H9 (cell line): ENCODE measurements around the gene MYCBP2. TPM values are rescaled to one million over a fixed set of nuclear protein-coding genes. Genes with fewer than 3 reads are reported as not detected.

Source experiments
- DNase-seq: peaks from one replicate; pipeline ENCODE4 v3.0.0-alpha.2; 2017
- H2AFZ ChIP-seq: one replicate; pipeline ENCODE4 v1.6.1; 2013; ENCODE audit warnings: mild to moderate bottlenecking, low read length, control low read depth, moderate library complexity
- H2AK5ac ChIP-seq: 2 replicates; pipeline ENCODE4 v1.6.1; 2013; ENCODE audit warnings: low read length, control low read depth, mixed read lengths; ENCODE audit not compliant: insufficient read length
- H2BK120ac ChIP-seq: one replicate; pipeline ENCODE4 v1.6.1; 2013; ENCODE audit warnings: low read depth, mild to moderate bottlenecking, low read length, control low read depth, inconsistent platforms; ENCODE audit not compliant: poor library complexity, severe bottlenecking
- H2BK12ac ChIP-seq: 2 replicates; pipeline ENCODE4 v1.6.1; 2013; ENCODE audit warnings: low read length, control low read depth, mixed read lengths, low read depth; ENCODE audit not compliant: insufficient read length
- H2BK15ac ChIP-seq: 2 replicates; pipeline ENCODE4 v1.6.1; 2013; ENCODE audit warnings: low read depth, low read length, control low read depth
- H2BK20ac ChIP-seq: one replicate; pipeline ENCODE4 v1.6.1; 2013; ENCODE audit warnings: low read depth, mild to moderate bottlenecking, low read length, control low read depth, inconsistent platforms; ENCODE audit not compliant: poor library complexity, severe bottlenecking
- H2BK5ac ChIP-seq: 2 replicates; pipeline ENCODE4 v1.6.1; 2013; ENCODE audit warnings: low read length, control low read depth, mixed read lengths; ENCODE audit not compliant: insufficient read length
- H3K14ac ChIP-seq: 2 replicates; pipeline ENCODE4 v1.6.1; 2013; ENCODE audit warnings: low read length, control low read depth; ENCODE audit not compliant: insufficient read depth
- H3K18ac ChIP-seq: 2 replicates; pipeline ENCODE4 v1.6.1; 2013; ENCODE audit warnings: low read depth, mild to moderate bottlenecking, mixed read lengths, low read length, control low read depth; ENCODE audit not compliant: insufficient read length
- H3K23ac ChIP-seq: 2 replicates; pipeline ENCODE4 v1.6.1; 2013; ENCODE audit warnings: low read length, control low read depth, mixed read lengths, low read depth; ENCODE audit not compliant: insufficient read length
- H3K23me2 ChIP-seq: 2 replicates; pipeline ENCODE4 v1.6.1; 2013; ENCODE audit warnings: low read depth, mild to moderate bottlenecking, mixed read lengths, low read length, control low read depth; ENCODE audit not compliant: insufficient read length, poor library complexity, severe bottlenecking
- H3K27ac ChIP-seq: 2 replicates; pipeline ENCODE4 v1.5.1; 2013; ENCODE audit warnings: low read length, control low read depth, mixed read lengths, low read depth; ENCODE audit not compliant: insufficient read length
- H3K27me3 ChIP-seq: 2 replicates; pipeline ENCODE4 v1.6.1; 2013; ENCODE audit warnings: low read length, control low read depth, inconsistent platforms; ENCODE audit not compliant: insufficient read depth
- H3K4ac ChIP-seq: 2 replicates; pipeline ENCODE4 v1.6.1; 2013; ENCODE audit warnings: low read depth, mild to moderate bottlenecking, control low read depth, inconsistent platforms, low read length, moderate library complexity
- H3K4me1 ChIP-seq: 2 replicates; pipeline ENCODE4 v1.6.1; 2013; ENCODE audit warnings: low read length, control low read depth, inconsistent platforms; ENCODE audit not compliant: insufficient read depth
- H3K4me2 ChIP-seq: 2 replicates; pipeline ENCODE4 v1.6.1; 2013; ENCODE audit warnings: low read length, control low read depth, mixed read lengths; ENCODE audit not compliant: insufficient read length, insufficient read depth
- H3K56ac ChIP-seq: 2 replicates; pipeline ENCODE4 v1.6.1; 2013; ENCODE audit warnings: low read depth, mild to moderate bottlenecking, mixed read lengths, low read length, control low read depth; ENCODE audit not compliant: insufficient read length
- H3K79me1 ChIP-seq: 2 replicates; pipeline ENCODE4 v1.6.1; 2013; ENCODE audit warnings: low read depth, mild to moderate bottlenecking, moderate library complexity, low read length, control low read depth, inconsistent platforms; ENCODE audit not compliant: insufficient read depth, poor library complexity, severe bottlenecking
- H3K79me2 ChIP-seq: 2 replicates; pipeline ENCODE4 v1.6.1; 2013; ENCODE audit warnings: low read length, control low read depth, inconsistent platforms; ENCODE audit not compliant: insufficient read depth
- H3K9ac ChIP-seq: 2 replicates; pipeline ENCODE4 v1.6.1; 2013; ENCODE audit warnings: low read length, control low read depth, mixed read lengths; ENCODE audit not compliant: insufficient read length; ENCODE audit errors: extremely low read depth
- H3K9me3 ChIP-seq: one replicate; pipeline ENCODE4 v1.6.1; 2013; ENCODE audit warnings: low read depth, low read length, inconsistent platforms; ENCODE audit not compliant: control insufficient read depth
- H3T11ph ChIP-seq: one replicate; pipeline ENCODE4 v1.6.1; 2013; ENCODE audit warnings: mild to moderate bottlenecking, low read length, control low read depth, inconsistent platforms
- H4K20me1 ChIP-seq: one replicate; pipeline ENCODE4 v1.6.1; 2013; ENCODE audit not compliant: control insufficient read depth, insufficient read length, insufficient read depth
- H4K5ac ChIP-seq: 2 replicates; pipeline ENCODE4 v1.6.1; 2013; ENCODE audit warnings: low read depth, mild to moderate bottlenecking, mixed read lengths, low read length, control low read depth; ENCODE audit not compliant: insufficient read length
- H4K8ac ChIP-seq: replicated peaks from 2 replicates; pipeline ENCODE4 v1.6.1; 2013; ENCODE audit warnings: low read length, control low read depth, mixed read lengths, low read depth; ENCODE audit not compliant: insufficient read length
- H4K91ac ChIP-seq: 2 replicates; pipeline ENCODE4 v1.6.1; 2013; ENCODE audit warnings: low read depth, mild to moderate bottlenecking, moderate library complexity, mixed read lengths, low read length, control low read depth; ENCODE audit not compliant: insufficient read length
- H3K27ac Mint-ChIP-seq, 3 experiments: 2 replicates in 2 of 3; 3 replicates in 1 of 3; pipeline ENCODE4 v1.8.0; 2020 to 2021; ENCODE audit warnings: mixed read lengths in 3 of 3, mild to moderate bottlenecking in 1 of 3, moderate library complexity in 1 of 3
- H3K27me3 Mint-ChIP-seq: 2 replicates; pipeline ENCODE4 v1.8.0; 2021; ENCODE audit warnings: low read depth, mild to moderate bottlenecking, moderate library complexity, mixed read lengths
- H3K36me3 Mint-ChIP-seq, 3 experiments: 2 replicates in 2 of 3; 3 replicates in 1 of 3; pipeline ENCODE4 v1.8.0; 2020 to 2021; ENCODE audit warnings: low read depth in 3 of 3, mixed read lengths in 3 of 3; ENCODE audit not compliant: insufficient read depth in 1 of 3
- H3K4me1 Mint-ChIP-seq, 2 experiments: 2 replicates each; pipeline ENCODE4 v1.8.0; 2020; ENCODE audit warnings: mixed read lengths in 2 of 2
- H3K4me3 Mint-ChIP-seq, 2 experiments: 2 replicates in 1 of 2; 3 replicates in 1 of 2; pipeline ENCODE4 v1.8.0; 2020 to 2021; ENCODE audit warnings: mild to moderate bottlenecking in 2 of 2, mixed read lengths in 2 of 2, moderate library complexity in 1 of 2
- H3K9me3 Mint-ChIP-seq, 2 experiments: 2 replicates in 1 of 2; 3 replicates in 1 of 2; pipeline ENCODE4 v1.8.0; 2020; ENCODE audit warnings: mild to moderate bottlenecking in 2 of 2, mixed read lengths in 2 of 2, moderate library complexity in 1 of 2
- WGBS: extraction: QIAGEN DNeasy Blood & Tissue Kit; methylation state at CpG from one replicate; pipeline ENCODE4 v1.1.7; 2013; ENCODE audit warnings: missing lambda C conversion rate, low lambda C conversion rate, mixed read lengths; ENCODE audit not compliant: insufficient read length; ENCODE audit errors: extremely low coverage; 5-methylcytosine and 5-hydroxymethylcytosine counted together
- total RNA-seq: library from RNA; stranded (reverse); gene quantifications from 2 replicates; pipeline ENCODE4 v1.2.1, GENCODE V29; 2021
- TF ChIP-seq, protein P1 (sequence below): fragments of 200-600 bp; sonication (generic); conservative IDR thresholded peaks from 3 replicates; pipeline ENCODE4 v1.8.0; 2021; ENCODE audit warnings: antibody characterized with exemption, mild to moderate bottlenecking

Gene MYCBP2
- total RNA-seq, 1 experiment from 2014 or later = 32.0 TPM

DNA sequence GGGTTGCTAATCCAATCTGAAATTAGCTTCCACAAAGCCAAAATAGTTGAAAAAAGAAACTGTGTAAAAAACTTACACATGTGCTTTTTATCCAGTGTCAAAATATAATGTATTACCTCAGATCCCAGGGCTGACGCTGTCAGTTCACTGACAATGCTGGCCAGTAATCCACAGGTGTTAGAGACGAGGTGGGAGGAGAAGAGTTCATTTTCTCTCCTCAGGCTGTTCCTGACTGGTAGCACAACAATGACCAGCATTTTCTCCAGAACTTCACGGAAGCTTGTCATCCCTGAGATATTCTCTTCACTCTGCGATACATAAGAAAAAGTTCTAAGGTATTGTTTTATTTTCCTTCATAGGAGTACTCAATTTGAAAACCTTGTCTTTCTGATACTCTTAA, 146.9 kb downstream of the MYCBP2 start:
- no peaks in the 10 kb centered on the region for H3K27me3 Mint-ChIP-seq
- Histone ChIP-seq H3K4me2 (no peak overlapping the region), H3T11ph (no peak overlapping the region), H3K23me2 (no peaks in the 10 kb centered on the region), H3K79me1 (no peaks in the 10 kb centered on the region), H3K4me1 (no peaks in the 10 kb centered on the region), H3K14ac (no peak overlapping the region), H2BK15ac (no peak overlapping the region), H2BK20ac (no peak overlapping the region), H3K27ac (no peak overlapping the region), H3K4ac (no peak overlapping the region), H2BK5ac (no peak overlapping the region), H2AFZ (no peak overlapping the region), H4K5ac (no peak overlapping the region), H4K8ac (no peak overlapping the region), H4K20me1 (no peaks in the 10 kb centered on the region), H3K23ac (no peak overlapping the region), H4K91ac (no peak overlapping the region), H3K9ac (no peak overlapping the region), H3K9me3 (no peaks in the 10 kb centered on the region), H2BK120ac (no peak overlapping the region), H3K79me2 (no peaks in the 10 kb centered on the region), H3K56ac (no peak overlapping the region), H3K27me3 (no peaks in the 10 kb centered on the region), H2BK12ac (no peak overlapping the region), H3K18ac (no peak overlapping the region), H2AK5ac (no peak overlapping the region)
- no CpG with 5 or more reads among the region's 4 CpGs for WGBS
- H3K9me3 Mint-ChIP-seq = no peaks in the 10 kb centered on the region
- DNase-seq = no peak
- H3K36me3 Mint-ChIP-seq = peaks cover 7 to 44% (median 40%) of the 10 kb centered on the region in 3 experiments; a peak in 5 of 7 replicates
- TF ChIP-seq, protein P1, sequence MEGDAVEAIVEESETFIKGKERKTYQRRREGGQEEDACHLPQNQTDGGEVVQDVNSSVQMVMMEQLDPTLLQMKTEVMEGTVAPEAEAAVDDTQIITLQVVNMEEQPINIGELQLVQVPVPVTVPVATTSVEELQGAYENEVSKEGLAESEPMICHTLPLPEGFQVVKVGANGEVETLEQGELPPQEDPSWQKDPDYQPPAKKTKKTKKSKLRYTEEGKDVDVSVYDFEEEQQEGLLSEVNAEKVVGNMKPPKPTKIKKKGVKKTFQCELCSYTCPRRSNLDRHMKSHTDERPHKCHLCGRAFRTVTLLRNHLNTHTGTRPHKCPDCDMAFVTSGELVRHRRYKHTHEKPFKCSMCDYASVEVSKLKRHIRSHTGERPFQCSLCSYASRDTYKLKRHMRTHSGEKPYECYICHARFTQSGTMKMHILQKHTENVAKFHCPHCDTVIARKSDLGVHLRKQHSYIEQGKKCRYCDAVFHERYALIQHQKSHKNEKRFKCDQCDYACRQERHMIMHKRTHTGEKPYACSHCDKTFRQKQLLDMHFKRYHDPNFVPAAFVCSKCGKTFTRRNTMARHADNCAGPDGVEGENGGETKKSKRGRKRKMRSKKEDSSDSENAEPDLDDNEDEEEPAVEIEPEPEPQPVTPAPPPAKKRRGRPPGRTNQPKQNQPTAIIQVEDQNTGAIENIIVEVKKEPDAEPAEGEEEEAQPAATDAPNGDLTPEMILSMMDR = no peak
- H3K4me1 Mint-ChIP-seq = no peaks in the 10 kb centered on the region
- no peak overlapping the region for H3K27ac Mint-ChIP-seq
- H3K4me3 Mint-ChIP-seq = no peak overlapping the region
